GM18867 (cell line): ENCODE results near the gene CHKA.

Source experiments
- ATAC-seq: cut with Tn5 transposase; IDR thresholded peaks from one replicate; pipeline ENCODE4 v1.9.1; 2021; ENCODE audit warnings: mild to moderate bottlenecking, moderate library complexity; ENCODE audit not compliant: unreplicated experiment

CHKA gene

DNA sequence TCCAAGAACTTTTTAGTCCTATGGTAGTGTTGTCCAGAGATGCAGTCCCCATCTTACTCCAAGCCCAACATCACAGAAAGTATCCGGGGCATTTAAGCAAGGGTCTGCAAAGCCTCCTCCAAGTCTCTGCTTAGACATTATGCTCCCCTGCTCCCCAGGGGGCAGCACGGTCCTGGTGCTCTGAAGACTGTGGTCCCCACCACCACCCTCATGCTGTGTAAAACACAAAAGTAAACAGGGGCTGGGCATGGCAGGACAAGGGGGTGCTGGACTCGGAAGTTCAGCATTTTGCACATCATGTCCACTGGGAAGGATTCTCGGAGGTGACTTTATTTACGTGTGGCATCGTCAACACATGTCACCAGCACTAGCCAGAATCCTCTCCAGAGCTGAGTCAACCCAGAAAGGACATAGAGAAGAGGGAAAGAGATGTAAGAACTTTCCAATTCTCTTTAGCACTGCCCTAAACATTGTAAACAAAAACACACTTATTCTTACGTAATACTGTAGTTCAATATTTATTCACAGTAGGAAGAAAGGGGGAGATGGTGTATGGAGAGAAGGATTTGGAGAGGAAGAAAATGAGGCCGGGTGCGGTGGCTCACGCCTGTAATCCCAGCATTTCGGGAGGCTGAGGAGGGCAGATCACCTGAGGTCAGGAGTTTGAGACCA lies 44.7 kb downstream of the CHKA start:
- no peak for ATAC-seq

GRCh38 chr11:68074584-68075352 lies 46.4 kb downstream of the CHKA start:
- no peak for ATAC-seq

DNA sequence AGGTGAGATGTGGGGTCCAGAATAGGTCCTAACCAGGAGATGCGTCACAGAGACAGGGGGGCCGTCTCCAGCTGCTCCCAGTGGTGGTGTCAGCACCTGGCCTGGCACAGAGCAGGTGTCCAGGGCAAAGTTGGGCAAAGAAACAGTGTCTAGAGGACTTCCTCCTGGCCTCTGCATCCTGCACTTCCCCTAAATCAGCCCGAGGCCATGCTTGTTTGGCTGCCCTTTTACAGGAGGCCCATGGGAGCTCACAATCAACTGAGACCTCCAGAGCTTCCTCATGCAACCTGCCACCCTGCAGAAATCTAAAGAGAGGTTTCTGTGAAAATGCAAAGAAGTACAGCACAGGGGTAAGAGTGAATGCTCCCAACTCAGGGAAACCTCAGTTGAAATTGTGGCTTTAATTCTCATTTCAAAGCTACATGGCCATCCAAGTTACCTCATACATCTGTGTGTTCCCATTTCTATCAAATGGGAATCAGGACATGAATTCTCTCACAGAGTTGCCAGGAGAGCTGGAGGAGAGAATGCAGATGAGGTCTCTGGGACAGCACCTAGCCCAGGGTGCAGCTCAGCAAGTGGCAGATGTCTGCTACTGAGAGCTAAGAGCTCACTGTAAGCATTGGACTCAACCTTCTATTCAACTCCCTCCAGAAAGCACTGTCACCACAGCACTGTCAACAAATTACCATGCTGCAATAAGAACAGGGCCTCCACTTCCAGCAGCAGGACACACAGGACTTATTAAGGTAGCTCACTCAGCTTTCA lies 49.7 kb downstream of the CHKA start:
- ATAC-seq, result no peak

DNA sequence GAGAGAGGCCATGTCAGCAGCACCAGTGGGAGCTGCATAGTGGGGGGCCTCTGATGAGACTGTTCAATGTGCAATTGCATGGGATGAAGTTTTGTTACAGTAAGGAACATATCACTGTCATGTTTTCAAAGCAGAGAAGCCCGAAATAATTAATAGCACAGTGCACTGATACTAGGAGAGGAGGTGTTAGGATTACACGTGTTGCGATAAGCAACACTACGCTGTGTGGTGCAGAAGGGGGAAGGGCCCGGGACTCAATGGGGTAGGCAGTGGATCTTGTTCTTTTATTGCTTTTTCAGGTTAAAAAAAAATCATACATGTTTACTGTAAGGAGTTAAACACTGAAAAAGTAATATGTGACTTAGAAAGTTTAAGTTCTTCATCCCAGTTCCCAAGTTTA lies 53.2 kb downstream of the CHKA start:
- no peak for ATAC-seq

DNA sequence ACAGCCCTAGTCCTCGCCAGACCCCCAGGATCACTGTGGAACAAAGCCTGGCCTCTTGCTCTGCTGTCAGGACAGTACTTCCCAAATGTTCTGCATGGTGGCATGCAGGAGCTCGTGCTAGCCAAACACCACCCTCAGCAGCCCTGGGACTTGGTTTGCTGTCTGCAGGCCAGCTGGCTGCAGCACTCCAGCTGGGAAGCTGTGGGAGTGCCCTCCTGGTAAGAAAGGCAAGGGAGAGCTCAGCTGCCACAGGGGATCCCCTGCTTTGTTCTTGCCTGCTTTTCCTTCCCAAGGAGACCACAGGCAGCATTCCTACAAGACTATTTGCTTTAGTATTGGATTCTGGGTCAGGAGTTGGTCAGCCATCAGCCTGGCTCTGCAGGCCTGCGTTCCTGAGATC lies 54.4 kb downstream of the CHKA start:
- ATAC-seq, result no peak

- no peak for ATAC-seq
Observed at GRCh38 chr11:68065841-68066240, 55.3 kb downstream of the CHKA start.

DNA sequence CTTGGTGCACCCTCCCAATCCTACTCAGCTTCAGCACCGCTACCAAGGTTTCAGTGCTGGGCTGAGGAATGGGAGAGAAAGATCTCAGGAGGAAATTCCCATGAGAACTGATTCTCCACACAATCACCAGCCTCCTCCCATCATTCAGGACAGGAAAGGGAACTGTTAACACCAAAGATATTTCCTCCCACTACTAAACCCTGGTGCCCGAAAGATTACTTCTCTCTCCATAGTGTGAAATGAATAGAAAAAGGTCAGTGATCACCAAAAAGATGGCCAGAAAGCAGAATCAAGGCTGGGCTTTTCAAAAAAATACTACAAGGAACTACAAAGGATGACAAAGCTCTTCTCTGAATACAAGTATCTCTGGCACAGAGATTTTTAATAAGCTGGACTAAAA lies 56.3 kb downstream of the CHKA start:
- no peak for ATAC-seq

- no peak for ATAC-seq
Observed at GRCh38 chr11:68061508-68061907, 59.7 kb downstream of the CHKA start.

DNA sequence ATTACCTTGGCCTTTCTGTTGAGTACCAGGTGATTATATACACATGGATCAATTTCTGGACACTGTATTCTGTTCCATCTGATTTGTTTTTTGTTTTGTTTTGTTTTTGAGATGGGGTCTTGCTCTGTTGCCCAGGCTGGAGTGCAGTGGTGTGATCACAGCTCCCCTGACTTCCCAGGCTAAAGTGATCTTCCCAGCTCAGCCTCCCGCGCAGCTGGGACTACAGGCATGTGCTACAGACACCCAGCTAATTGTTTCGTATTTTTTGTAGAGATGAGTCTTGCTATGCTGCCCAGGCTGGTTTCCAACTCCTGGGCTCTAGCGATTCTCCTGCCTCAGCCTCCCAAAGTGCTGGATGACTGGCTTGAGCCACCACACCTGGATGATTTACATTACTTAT lies 63.4 kb downstream of the CHKA start:
- no peak for ATAC-seq

DNA sequence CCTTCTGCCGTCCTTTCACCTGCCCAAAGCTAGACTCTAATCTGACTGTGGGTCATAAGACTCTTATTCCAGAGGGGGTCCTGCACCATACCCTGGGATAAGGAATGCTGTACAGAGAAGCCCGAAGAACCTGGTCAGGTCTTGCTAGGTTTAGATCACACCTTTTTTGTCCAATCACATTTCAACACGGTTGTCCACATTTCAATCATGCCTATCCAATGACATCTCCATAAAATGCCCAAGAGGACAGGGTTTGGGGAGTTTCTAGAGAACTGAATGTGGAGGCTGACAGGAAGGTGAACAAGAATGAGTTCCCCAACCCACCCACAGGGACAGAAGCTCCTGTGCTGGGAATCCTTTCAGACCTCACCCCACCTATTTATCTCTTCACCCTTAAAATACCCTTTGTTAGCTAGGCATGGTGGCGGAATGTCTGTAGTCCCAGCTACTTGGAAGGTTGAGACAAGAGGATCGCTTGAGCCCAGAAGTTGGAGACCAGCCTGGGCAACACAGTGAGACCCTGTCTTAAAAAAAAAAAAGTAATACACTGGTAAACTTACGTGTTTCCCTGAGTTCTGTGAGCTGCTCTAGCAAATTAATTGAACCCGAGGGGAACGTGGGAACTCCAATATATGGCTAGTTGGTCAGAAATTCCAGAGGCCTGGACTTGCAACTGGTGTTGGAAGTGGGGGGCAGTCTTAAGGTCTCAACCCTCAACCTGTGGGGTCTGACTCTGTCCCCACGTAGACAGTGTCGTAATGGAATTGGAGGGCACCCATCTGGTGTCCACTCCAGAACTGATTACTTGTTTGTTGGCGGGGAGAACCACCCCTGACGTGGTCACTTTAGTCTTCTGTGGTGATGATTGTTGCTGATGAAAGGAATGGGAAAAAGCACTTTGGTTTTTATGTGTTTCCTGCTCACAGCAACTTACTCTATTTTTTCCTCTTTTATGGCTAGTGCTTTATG lies 64.6 kb downstream of the CHKA start:
- ATAC-seq, result no peak

DNA sequence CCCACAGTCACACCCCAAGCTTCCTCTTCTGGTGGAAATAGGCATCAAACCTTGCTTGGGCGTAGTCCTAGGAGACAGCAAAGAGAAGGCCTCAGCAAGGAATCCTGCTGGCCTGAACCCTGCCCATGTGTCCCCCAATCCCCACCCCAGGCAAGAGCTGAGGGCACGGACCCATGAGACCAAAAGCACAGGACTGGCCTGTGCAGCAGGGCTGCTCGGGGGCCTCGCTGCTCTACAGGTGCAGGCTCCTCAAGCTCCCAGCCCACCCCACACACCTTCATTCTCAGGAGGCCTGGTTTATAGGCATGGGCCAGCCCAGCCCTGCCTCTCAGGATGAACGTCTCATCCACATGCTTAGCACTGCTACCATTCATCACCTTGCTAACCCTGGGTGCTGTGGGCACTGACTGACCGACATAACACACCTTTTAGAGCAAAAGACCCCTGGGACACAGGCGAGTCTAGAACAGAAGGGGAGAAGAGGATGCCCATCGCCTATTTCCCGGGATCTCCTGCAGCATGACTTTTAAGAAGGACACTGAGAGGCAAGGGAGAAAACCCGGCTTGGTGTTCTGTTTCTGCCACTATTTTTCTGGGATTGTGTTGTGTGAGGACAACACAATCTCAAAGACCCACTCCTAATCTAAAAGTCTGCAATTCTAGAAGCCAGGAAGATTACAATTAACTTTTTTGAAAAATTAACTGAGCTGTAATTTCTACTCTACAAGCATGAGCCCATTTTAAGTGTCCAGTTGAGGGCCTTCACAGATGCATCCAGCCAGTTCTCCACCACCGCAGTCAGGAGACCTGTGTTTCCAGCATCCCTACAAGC lies 67.0 kb downstream of the CHKA start:
- no peak for ATAC-seq

- no peak for ATAC-seq
Observed at GRCh38 chr11:68053117-68053516, 68.1 kb downstream of the CHKA start.

DNA sequence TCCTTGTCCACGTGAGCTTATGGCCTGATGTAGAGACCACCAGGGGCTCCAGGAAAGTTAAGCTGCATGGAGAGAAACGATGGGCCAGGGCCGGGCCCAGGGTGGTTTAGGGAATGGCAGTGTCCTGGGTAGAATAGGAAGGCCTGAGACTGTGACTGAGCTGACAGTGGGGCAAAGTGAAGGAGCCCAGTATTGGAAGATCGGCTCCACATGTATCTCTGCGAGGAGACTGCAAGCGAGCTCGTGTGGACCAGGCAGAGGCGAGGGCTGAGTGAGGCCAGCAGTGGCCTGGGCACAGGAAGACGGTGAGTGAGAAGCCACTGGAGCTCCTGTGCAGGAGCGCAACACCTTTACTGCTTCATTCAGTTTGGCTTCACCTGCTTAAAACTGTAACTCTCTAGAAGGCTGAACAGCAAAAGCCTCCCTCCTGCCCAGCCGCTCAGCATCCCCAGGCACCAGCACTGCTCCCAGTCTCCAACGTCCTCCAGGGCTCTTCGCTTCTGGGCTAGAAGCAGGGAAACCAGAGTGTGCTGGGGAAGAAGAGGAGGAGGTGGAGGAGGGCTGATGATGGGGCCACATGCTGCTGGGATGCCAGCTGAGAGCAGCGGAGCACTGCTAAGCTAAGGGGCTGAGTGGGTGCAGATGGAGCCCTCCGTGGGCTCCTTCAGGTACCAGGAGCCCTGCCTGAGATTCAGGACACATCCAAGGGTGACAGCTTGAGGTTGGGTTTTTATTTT lies 68.9 kb downstream of the CHKA start:
- no peak for ATAC-seq

GRCh38 chr11:68051191-68052136 lies 69.7 kb downstream of the CHKA start:
- no peak for ATAC-seq

DNA sequence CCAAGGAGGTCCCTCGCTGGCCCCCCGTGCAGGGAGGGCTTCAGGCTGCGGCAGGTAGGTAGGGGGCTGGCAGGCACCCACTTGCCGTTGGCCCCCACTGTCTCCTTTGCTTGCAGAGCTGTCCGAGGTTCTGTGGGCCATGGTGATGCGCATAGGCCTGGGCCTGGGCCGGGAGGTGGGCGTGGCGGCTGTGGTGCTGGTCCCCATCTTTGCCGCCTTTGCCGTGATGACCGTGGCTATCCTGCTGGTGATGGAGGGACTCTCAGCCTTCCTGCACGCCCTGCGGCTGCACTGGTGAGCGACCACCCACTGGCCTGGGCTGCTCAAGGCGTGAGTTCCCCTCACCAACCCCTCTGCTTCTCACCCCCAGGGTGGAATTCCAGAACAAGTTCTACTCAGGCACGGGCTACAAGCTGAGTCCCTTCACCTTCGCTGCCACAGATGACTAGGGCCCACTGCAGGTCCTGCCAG lies 70.8 kb downstream of the CHKA start:
- ATAC-seq, result no peak

GRCh38 chr11:68049509-68050370 lies 71.4 kb downstream of the CHKA start:
- no peak for ATAC-seq
